Measurements from ENCODE around the gene KDM7A. TPM values are rescaled to one million over a fixed set of nuclear protein-coding genes. Genes with fewer than 3 reads are reported as not detected.

KDM7A gene, protein sequence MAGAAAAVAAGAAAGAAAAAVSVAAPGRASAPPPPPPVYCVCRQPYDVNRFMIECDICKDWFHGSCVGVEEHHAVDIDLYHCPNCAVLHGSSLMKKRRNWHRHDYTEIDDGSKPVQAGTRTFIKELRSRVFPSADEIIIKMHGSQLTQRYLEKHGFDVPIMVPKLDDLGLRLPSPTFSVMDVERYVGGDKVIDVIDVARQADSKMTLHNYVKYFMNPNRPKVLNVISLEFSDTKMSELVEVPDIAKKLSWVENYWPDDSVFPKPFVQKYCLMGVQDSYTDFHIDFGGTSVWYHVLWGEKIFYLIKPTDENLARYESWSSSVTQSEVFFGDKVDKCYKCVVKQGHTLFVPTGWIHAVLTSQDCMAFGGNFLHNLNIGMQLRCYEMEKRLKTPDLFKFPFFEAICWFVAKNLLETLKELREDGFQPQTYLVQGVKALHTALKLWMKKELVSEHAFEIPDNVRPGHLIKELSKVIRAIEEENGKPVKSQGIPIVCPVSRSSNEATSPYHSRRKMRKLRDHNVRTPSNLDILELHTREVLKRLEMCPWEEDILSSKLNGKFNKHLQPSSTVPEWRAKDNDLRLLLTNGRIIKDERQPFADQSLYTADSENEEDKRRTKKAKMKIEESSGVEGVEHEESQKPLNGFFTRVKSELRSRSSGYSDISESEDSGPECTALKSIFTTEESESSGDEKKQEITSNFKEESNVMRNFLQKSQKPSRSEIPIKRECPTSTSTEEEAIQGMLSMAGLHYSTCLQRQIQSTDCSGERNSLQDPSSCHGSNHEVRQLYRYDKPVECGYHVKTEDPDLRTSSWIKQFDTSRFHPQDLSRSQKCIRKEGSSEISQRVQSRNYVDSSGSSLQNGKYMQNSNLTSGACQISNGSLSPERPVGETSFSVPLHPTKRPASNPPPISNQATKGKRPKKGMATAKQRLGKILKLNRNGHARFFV
- 14.1 and 24.1 TPM in 2 replicates for total RNA-seq

DNA sequence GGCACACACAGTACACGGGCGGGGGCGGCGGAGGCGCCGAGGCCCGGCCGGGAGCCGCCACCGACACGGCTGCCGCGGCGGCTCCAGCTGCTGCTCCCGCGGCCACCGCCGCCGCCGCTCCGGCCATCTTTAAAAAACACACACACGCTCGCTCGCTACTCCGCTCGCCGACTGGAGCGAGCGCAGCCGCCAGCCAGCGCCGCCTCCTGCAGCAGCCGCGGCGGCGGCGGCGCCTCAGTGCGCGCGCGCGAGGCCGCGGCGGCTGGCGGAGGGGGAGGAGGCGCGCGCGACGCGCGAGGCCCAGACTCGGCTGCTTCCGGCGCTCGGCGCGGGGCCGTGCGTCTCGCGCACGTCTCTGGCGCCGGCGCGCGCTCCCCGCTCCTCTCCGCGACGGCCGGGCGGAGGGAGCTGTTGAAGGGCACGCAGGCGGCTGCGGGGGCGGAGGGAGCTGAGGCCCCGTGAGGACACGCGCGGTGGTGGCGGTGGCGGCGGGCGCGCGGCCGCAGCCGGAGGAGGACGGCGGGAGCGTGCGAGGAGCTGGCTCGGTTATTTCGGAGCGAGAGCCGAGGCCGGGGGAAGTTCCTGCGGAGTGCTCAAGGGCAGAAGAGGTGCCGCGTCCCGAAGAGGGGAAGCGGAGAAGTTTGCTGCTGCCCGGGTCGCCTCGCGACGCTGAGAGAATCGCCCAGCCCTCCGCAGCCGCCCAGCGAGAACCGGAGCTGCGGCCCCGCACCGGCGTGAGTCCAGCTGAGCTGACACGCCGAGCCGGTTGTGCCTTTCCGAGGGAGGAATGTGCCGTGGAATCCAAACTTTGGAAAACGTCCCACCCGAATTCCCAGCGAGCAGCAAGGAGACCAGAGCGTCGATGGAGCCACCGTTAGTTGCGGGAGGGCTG lies at the start of gene KDM7A:
KDM7A (minus strand) TSS at position 173 of the 892 bp plus-strand sequence; CDS start at position 127, 46 bp downstream.

GRCh38 chr7:140062528-140063299 lies 114.1 kb downstream of the KDM7A start, which contains the start of gene PARP12:
Gene PARP12 (minus strand): TSS chr7:140062951. CDS start chr7:140062847, 104 bp downstream.

Other genes with a start within 250 kb of the KDM7A start
- 14.1 and 43.4 TPM in 2 replicates for gene PARP12, start 114.0 kb downstream of the KDM7A start, total RNA-seq
- gene SLC37A3, start 221.5 kb upstream of the KDM7A start, total RNA-seq, result 51.8 and 75.4 TPM in 2 replicates
- 1.4 TPM in 1 of 2 replicates, not detected in the other for gene RAB19, start 227.1 kb upstream of the KDM7A start, total RNA-seq

All from tracheal epithelial cell (primary cell).